GM18517 (cell line): ENCODE measurements around the gene TLN1.

Experiments used
- ATAC-seq: cut with Tn5 transposase; IDR thresholded peaks from one replicate; pipeline ENCODE4 v1.9.1; 2021; ENCODE audit warnings: mild to moderate bottlenecking, moderate library complexity; ENCODE audit not compliant: unreplicated experiment

Gene TLN1

DNA sequence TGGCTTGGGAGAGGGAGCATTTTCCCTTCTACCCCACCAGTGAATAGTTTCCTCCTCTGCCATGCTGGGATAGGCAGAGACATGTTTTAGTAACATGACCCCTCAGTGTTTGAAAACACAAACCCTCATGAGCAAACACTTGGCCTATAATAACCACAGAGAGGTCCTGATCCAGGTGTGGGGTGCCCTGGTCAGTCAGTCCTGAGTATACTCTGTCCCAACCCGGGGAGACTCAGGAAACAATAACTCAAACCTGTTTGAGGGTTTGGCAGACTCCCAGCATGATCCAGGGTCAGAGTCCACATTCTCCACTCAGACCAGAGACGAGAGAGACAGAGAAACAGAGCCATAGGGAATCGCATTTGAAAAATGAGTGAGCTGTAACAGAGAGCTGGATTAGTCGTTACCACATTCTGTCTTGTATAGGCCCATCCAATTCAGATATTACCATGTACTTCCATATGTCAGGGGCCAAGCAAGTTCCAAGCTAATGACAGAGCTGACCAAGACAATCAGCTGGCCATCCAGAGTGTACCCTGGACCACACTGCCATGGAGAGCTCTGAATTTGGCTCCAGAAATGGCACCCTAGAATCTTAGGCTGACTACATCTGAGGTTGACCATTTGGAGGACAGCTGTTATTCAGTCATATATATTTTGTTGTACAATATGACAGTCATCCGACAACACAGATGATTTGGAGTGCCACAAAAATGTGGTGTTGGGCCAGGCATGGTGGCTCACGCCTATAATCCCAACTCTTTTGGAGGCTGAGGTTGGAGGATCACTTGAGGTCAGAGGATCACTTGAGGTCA lies 62.5 kb downstream of the TLN1 start:
- no peak for ATAC-seq

DNA sequence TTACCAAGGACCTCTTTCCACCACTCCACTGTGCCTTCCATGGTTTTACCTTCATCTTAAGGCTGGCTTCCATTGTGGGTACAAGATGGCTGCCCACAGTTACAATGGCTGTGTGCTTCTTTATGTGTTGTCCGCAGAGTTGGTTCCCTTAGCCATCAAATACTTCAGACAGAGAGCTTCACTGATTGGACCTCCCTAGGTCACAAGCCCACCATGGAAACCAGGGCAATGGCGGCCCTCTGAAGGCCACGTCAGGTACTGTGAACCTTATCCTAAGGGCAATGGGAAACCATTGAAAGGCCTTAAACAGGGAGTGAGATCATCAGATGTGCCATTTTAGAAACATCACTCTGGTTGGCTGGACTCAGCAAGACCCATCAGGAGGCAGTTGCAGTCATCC lies 64.1 kb downstream of the TLN1 start:
- no peak for ATAC-seq

DNA sequence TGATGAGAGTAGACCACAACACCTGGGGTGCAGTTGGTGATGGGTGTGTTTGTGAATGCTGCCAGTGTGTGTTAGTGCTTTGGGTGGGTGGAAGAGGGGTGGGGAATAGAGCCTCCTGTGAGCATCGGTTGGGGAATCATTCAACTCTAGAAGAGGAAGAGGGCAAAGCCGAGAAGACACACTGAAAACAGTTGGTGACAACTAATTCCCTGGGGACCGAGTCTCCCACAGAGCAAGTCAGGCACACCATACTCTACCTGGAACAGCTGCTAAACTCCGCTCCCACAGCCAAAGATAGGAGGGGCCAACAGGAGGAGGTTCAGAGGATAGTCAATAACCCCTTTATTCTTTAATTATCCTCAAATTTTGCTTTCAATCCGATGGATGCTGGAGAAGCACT lies 65.4 kb downstream of the TLN1 start:
- no peak for ATAC-seq

DNA sequence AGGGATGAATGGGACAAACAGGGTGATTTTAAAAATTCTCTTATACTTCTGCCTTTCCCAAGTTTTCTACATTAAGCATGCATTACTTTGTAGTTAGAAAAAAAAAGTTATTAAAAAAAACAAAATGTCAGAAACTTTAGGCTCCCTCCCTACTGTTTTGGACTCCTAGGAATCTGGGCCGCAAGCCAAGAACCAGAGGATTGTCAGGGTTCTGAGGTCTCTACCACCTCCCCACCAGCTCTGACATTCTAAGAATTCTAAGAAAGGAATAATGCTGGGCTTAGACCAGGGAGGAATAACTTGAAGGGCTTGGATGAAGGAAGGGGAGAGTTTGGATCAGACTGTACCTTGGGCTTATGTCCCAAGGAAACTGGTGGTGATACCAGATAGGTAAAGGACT lies 66.0 kb downstream of the TLN1 start:
- ATAC-seq: no peak

DNA sequence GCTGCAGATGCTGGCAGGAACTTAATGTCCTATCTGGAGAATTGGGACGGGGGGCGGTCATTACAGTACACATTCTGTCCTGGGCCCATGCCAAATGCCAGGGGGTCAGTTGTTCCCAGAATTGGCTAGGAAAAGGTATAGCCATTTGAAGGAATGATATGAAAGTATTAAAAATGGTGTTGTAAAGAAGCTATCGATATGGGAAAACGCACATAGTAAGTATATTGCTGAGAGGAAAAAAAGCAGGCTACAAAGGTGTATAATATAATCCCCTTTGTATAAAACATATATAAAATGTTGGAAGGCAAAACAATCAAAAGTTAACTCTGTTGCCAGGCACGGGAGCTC lies 66.5 kb downstream of the TLN1 start:
- no peak for ATAC-seq

DNA sequence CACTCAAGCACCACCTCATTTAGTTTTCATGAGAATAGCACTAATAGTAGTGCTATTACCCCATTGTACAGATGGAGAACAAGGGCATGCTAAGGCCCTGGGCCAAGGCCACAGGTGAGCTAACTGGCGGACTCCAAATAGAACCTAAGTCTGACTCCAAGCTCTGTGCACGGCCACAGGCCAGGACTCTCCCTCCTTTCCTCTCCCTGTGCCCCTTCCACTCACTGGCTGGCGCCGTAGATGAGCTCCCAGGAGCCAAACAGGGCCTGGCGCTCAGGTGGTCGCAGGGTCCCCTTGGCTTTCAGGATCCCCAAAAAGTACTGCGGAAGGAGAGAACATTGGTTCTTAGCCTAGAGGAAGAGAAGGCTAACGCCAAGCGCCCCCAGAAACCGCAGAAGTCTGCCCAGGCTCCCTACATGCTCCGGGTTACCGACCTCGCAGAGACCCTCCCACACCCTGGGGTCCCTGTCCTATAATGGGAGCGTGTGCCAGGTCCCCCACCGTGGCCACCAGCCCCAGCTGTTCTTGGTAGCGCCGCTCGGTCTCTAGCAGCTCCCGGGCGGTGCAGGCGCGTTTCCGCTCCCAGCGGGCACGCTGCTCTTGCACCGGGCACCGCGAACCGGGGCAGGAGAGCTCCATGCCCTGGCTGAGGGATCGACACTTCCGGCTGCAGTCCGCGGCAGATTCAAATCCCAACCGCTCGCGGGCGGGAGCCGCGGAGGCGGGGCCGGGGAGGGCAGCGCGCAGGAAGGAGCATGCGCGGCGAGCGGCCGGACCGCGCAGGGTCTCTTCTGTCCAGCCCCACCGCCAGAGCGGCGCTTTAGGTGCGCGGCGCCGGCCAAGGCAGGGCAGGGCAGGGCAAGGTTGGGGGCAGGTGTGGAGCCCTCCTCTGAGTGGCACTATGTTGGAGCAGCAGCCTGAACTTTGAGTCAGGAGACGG lies 67.2 kb downstream of the TLN1 start, which contains the start of gene ARHGEF39:
TSS of gene ARHGEF39 (minus strand) at position 665 of the 940 bp plus-strand sequence. CDS start at position 639, 26 bp downstream.
- peak; percentile 61 for ATAC-seq

DNA sequence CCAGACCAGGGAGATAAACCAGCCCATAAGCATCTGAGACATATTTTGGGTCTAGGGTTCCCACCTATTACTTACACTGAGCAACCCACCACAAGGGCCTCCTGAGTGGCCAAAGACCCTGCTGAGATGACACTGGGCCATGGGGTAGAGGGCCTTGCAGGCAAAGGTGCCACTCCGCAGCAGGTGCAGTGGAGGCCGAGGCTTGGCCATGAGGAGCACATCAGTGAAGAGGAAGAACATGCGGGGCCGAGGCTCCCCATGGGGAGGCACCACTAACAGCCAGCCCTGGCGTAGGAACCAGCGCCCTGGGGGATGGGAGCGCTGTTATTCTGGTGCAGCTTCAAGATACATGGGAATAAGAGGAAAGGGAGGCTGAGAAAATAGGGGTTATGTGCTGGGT lies 69.6 kb downstream of the TLN1 start:
- ATAC-seq: no peak

DNA sequence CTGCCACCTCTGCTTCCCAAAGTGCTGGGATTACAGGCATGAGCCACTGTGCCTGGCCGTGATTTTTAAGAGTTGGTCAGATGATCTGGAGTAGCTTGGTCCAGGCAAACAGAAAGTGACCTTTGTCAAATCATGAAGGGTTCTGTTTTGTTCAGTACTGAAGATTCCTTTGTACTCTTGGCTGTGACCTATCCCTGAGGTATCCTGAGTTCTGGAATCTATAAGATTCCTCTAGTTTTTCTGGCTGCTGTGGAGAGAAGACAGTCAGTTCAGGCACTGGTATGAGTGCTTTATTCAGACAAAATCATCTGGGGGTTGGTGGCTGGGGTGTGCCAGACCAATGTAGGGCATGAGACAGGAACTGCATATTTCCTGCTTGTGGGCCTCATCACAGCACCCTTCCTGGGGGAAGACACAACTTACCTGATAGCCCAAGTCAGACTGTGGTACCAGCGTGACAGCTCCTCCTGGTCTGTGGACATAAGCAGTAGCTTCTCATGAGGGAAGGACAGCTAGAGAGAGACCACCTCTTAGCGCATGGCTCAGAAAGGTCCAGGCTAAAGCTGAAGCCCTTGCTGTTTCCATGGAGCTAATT lies 70.1 kb downstream of the TLN1 start:
- ATAC-seq: no peak

DNA sequence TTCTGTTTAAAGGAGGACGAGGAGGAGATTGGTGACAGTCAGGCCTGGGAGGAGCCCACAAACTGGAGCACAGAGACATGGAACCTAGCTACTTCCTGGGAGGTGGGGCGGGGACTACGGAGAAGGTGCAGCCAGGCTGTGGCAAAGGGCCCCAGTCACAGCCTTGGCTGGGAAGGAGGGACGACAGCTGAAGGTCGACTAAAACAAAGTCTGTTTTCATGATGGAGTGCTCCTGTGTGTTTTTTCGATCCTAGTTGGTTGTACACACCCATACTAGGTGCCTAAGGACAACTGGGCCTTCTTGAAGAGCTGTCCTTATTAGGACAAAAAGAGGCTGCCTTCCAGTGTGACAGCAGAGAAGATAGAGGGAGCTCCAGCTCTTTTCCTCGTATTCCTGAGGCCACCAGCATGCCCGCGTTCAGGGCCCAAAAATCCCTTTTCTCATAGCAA lies 71.0 kb downstream of the TLN1 start:
- no peak for ATAC-seq

DNA sequence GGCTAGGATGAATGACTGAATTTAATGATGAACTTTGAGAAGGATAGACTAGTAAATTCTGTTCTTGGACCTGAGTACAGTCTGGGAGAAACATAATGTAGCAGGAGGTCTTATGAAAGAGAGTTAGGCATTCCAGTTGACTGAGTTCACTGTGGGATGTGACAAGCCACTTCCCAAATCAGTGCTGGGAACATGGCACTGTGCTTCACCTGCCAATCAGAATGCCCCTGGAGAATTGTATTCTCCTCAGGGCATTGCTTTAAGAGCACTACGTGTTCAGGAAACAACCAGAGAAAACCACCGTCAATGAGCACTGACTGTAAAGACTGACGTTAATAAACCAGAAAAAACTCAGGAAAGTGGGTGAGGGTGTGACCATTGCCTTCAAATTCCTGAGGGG lies 72.7 kb downstream of the TLN1 start:
- ATAC-seq: no peak

DNA sequence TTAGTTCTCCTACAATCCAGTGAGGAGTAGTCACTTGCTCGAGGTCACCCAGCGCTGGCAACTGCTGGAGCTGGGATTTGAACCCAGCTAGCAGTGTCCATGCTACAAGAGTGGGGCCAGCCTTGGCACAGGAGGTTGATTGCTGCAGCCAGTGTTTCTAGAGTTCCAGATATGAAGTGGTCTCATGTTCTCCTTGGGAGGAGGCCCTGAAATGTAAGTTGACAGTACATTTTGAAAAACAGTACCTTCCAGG lies 73.1 kb downstream of the TLN1 start:
- ATAC-seq: no peak

DNA sequence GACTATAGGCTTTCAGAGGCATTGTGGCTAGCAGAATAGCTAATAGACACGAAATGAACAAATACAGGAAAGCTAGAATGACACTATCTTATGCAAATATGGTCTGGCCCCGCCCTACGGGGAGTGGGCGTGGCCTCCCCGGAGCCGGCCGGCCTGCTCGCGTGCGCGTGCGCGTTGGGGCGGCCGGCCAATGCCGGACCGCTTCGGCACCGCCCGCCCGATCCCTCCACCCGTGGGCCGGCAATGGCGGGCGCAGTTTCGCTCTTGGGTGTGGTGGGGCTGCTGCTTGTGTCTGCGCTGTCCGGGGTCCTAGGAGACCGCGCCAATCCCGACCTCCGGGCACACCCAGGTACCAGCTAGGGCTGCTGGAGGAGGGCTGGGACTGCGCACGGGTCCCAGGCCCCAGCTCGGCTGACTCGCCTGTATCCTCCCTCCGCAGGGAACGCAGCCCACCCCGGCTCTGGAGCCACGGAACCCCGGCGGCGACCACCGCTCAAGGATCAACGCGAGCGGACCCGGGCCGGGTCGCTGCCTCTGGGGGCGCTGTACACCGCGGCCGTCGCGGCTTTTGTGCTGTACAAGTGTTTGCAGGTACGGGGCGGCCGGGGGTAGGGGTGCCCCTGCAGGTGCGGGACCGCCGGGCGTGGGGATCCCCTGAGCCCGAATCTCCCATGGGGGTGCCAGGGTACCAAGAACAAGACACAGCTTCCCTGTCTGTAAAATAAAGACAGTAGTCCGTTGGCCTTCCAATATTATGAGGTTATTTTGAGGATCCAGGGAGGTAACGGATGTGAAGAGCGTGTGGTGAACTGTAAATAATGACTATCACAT lies 73.6 kb downstream of the TLN1 start, which contains the start of gene CCDC107:
TSS of gene CCDC107 (plus strand) at position 156 of the 831 bp plus-strand sequence. CDS start at position 244, 88 bp downstream.
- ATAC-seq: peak; percentile 59

DNA sequence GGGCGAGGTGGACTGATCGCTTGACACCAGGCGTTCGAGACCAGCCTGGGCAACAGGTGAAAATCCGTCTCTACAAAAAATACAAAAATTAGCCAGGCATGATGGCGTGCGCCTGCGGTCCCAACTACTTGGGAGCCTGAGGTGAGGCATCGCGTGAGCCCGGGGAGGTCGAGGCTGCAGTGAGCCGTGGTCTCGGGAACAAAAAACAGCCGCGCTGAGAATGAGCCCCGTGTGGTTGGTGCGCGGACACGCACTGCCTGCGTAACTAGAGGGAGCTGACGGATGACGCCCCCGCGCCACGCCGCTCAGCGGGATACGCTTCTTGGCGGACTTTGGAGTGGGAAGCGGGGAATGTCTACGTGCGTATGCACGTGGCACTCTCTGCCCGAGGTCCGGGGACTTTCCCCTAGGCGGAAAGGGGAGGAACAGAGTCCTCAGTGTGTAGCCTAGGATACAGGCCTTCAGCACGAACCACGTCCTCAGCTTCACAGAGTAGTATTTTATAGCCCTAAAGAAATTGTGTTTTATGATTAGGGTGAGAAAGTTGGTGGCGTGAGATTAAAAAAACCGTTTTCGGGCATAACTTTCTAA lies 74.4 kb downstream of the TLN1 start, which contains the start of gene RMRP:
TSS of gene RMRP (minus strand) at position 474 of the 591 bp plus-strand sequence.
- peak; percentile 90 for ATAC-seq

DNA sequence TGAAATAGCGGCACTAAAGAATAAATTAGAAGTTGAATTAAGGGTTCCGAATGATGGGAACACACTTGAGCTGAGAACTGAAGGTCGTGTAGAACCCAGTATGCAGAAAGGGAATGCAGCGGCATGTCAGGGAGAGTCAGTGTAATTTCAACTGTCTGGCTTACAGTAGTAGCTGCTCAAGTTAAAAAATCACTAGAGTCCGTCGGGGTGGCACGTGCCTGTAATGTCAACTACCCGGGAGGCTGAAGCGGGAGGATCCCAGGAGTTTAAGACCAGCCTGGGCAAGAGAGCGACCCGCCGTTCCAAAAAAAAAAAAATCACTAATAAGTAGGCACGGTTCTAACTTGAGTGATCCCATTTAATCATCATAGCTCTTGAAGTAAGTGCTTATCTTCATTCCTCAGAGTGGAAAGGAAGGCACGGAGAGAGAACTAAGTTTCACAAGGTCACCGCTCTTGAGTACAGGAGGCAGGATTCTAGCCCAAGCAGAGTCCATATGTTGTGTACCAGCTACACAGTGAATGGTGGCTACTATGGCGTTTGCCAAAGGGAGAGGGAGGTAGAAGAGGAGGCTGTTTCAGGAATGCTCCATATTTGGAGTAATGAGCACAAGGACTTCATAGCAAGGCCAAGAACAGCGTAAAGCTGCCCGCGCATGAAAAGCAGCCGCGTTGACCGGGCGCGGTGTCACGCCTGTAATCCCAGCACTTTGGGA lies 75.0 kb downstream of the TLN1 start:
- no peak for ATAC-seq

DNA sequence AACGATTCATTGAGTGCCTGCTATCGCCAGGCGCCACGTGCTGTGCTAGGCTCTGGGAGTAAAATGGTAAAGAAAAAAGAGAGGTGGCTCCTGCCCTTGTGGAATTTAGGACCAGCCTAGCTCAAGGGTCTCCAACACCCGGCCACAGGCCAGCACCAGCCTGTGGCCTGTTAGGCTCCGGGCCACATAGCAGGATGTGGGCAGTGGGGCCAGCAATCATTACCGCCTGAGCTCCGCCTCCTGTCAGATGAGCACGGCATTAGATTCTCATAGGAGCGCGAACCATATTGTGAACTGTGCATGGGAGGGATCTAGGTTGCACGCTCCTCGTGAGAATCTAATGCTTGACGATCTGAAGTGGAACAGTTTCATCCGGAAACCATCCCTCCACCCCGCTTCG lies 75.6 kb downstream of the TLN1 start:
- ATAC-seq: no peak

DNA sequence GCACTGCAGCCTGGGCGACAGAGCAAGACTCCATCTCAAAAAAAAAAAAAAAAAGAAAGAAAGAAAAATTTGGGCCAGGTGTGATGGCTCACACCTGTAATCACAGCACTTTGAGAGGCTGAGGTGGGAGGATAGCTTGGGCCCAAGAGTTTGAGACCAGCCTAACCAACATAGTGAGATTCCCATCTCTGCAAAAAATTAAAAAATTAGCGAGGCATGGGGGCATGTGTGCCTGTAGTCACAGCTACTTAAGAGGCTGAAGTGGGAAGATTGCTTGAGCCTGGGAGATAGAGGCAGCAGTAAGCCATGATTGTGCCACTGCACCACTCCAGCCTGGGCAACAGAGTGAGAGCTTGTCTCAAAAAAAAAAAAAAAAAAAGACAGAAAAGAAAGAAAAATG lies 78.4 kb downstream of the TLN1 start:
- no peak for ATAC-seq

DNA sequence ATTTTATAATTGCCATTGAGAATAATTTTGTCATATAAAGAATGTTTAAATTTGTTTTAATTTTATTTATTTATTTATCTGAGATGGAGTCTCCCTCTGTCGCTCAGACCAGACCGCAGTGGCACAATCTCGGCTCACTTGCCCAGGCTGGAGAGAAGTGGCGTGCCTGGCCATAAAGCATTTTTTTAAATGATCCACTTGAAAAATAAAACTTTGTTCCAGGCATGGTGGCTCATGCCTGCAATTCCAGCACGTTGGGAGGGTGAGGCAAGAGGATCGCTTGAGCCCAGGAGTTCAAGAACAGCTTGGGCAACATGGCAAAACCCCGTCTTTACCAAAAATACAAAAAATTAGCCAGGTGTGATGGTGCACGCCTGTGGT lies 79.2 kb downstream of the TLN1 start:
- ATAC-seq: no peak

DNA sequence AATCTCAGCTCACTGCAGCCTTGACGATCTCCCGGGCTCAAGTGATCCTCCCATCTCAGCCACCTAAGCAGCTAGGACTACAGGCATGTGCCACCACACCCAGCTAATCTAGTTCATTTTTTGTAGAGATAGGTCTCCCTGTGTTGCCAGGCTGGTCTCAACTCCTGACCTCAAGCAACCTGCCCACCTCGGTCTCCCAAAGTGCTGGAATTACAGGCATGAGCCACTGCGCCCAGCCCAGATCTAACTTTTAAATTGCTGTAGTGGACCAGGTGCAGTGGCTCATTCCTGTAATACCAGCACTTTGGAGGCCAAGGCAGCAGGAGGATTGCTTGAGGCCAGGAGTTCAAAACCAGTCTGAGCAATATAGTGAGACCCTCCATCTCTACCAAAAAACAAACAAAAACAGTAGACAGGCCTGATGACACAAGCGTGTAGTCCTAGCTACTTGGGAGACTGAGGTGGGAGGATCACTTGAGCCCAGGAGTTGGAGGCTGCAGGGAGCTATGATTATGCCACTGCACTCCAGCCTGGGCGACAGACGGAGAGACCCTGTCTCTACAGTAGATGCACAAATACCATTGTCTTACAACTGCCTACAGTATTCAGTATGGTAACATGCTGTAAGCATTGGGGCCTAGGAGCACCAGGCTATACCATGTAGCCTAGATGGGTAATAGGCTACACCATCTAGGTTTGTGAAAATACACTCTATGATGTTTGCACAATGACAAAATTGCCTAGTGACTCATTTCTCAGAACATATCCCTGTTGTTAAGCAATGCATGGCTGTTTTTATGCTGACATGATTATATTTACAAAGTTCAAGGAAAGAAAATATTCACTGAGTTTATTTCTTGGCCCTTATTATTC lies 79.8 kb downstream of the TLN1 start:
- no peak for ATAC-seq
